Transverse colon (tissue), 4 donors: ENCODE results near the gene PKN1. TPM values are rescaled to one million over a fixed set of nuclear protein-coding genes. Genes with fewer than 3 reads are reported as not detected.

Experiments used
- DNase-seq: peaks from one replicate; pipeline ENCODE4 v3.0.0-alpha.2; 2019
- H3K27ac ChIP-seq, 4 donors: fragments of 200-600 bp; sonication (generic); 2 replicates each; pipeline ENCODE4 v1.5.1; 2016 to 2018; ENCODE audit warnings: inconsistent platforms in 4 of 4
- H3K27me3 ChIP-seq: fragments of 200-600 bp; sonication (generic); 2 replicates; pipeline ENCODE4 v1.5.1; 2017; ENCODE audit warnings: inconsistent platforms
- H3K36me3 ChIP-seq, 4 donors: fragments of 200-600 bp; sonication (generic); 2 replicates each; pipeline ENCODE4 v1.5.1; 2017 to 2019; ENCODE audit warnings: inconsistent platforms in 4 of 4
- H3K4me1 ChIP-seq, 4 donors: fragments of 200-600 bp; sonication (generic); 2 replicates each; pipeline ENCODE4 v1.5.1; 2017 to 2020; ENCODE audit warnings: inconsistent platforms in 4 of 4
- H3K4me3 ChIP-seq, 4 donors: fragments of 200-600 bp; sonication (generic); 1 replicate in 1 of 4; 2 replicates in 3 of 4; pipeline versions ENCODE4 v1.5.1 to v1.6.1; 2017 to 2019; ENCODE audit warnings: inconsistent platforms in 4 of 4
- H3K9me3 ChIP-seq, 2 donors: fragments of 200-600 bp; sonication (generic); 2 replicates each; pipeline ENCODE4 v1.5.1; 2017 to 2019; ENCODE audit warnings: inconsistent platforms in 2 of 2
- EP300 ChIP-seq: sonication (generic); formaldehyde crosslinking; IDR thresholded peaks from one replicate; pipeline ENCODE4 v1.6.1; 2017; ENCODE audit warnings: antibody characterized with exemption, low read depth
- POLR2A ChIP-seq: fragments of 450-650 bp; IDR thresholded peaks from one replicate; pipeline ENCODE4 v1.6.1; 2016; ENCODE audit warnings: antibody characterized with exemption, mild to moderate bottlenecking, moderate library complexity
- POLR2AphosphoS5 ChIP-seq, 3 donors: sonication (generic); formaldehyde crosslinking; IDR thresholded peaks; one replicate each; pipeline ENCODE4 v1.6.1; 2016; ENCODE audit warnings: antibody characterized with exemption in 3 of 3
- WGBS, 2 donors: methylation state at CpG; one replicate each; pipeline ENCODE4 v1.1.5; 2018; ENCODE audit warnings: low coverage in 1 of 2; 5-methylcytosine and 5-hydroxymethylcytosine counted together
- in situ Hi-C, 4 donors: fragments of 200-750 bp; cut with MboI; loops; one replicate each; pipeline versions ENCODE4 v1.15.0 to v1.15.1; 2017; ENCODE audit warnings: low sequenced_read_pairs in 3 of 4, low pct_ligation_motif_present in 1 of 4, low pct_unique_long_range_greater_than_20kb in 1 of 4
- intact Hi-C: fragments of 100-400 bp; cut with DNase I; formaldehyde crosslinking; loops from one replicate; pipeline ENCODE4 v1.15.1; 2023; ENCODE audit warnings: low total_unique reads
- total RNA-seq, 4 donors: library from RNA; depleted of rRNA; stranded (reverse); fragments of >200 nt; gene quantifications; one replicate each; pipeline ENCODE4 v1.1.0, GENCODE V29; 2016
- TF ChIP-seq, protein P1 (sequence below), 5 experiments: fragments of 200-600 bp in 3 of 5; fragments of 450-650 bp in 2 of 5; sonication (generic) in 3 of 5; IDR thresholded peaks; 1 replicate in 2 of 5; 2 replicates in 3 of 5; pipeline ENCODE4 v1.5.1; 2016 to 2017; ENCODE audit warnings: antibody characterized with exemption in 5 of 5, inconsistent platforms in 3 of 5, mild to moderate bottlenecking in 2 of 5, moderate library complexity in 1 of 5

The PKN1 gene
- total RNA-seq, 4 donors from 2014 or later: 29.1 to 129 (median 55.0) TPM

DNA sequence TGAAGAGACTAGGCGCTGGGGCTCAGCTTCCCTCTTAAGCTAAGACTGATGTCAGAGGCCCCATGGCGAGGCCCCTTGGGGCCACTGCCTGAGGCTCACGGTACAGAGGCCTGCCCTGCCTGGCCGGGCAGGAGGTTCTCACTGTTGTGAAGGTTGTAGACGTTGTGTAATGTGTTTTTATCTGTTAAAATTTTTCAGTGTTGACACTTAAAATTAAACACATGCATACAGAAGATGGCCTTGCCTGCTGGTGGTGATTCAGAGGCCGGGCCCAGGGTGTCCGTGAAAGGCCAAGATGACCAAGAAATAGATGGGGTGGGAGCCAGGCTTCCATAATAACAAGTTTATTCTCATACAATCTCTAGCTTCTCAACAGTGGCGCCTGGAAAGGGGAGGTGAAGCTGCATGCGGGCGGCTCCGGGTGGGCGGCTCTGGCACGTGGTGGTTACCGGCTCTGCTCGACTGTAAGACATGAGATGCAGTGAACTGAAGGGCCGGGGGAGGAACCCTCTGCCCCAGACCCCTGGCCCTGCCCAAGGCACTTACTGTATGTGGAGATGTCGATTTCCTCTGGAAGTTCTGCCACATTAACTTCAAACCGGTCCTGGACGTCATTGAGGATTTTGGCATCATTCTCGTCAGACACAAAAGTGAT, 24.5 kb upstream of the PKN1 start:
- Histone ChIP-seq H3K4me3 (no peak overlapping the region), H3K4me1 (peaks cover 15 to 41% (median 26%) of the 10 kb centered on the region in 4 donors), H3K27me3 (no peaks in the 10 kb centered on the region), H3K9me3 (no peaks in the 10 kb centered on the region), H3K36me3 (peaks cover 0 to 50% (median 29%) of the 10 kb centered on the region in 4 donors), H3K27ac (peak overlapping the region; percentile 57 to 77 (median 70))
- 70% methylated on average over 20 of the region's 20 CpGs; no CpG with 5 or more reads in 1 of the 2 donors for WGBS, 2 donors
- in situ Hi-C loops: no loop called here
- intact Hi-C loops: loop anchor here (10.0 kb wide), 1 partner anchor 54 kb away; no protein-coding TSS in a partner anchor
- no peak for DNase-seq
- no peak for TF ChIP-seq EP300
- TF ChIP-seq, protein P1, sequence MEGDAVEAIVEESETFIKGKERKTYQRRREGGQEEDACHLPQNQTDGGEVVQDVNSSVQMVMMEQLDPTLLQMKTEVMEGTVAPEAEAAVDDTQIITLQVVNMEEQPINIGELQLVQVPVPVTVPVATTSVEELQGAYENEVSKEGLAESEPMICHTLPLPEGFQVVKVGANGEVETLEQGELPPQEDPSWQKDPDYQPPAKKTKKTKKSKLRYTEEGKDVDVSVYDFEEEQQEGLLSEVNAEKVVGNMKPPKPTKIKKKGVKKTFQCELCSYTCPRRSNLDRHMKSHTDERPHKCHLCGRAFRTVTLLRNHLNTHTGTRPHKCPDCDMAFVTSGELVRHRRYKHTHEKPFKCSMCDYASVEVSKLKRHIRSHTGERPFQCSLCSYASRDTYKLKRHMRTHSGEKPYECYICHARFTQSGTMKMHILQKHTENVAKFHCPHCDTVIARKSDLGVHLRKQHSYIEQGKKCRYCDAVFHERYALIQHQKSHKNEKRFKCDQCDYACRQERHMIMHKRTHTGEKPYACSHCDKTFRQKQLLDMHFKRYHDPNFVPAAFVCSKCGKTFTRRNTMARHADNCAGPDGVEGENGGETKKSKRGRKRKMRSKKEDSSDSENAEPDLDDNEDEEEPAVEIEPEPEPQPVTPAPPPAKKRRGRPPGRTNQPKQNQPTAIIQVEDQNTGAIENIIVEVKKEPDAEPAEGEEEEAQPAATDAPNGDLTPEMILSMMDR (IDR thresholded peaks at IDR 0.05): no peak
- TF ChIP-seq POLR2A: no peak
- no peak for TF ChIP-seq POLR2AphosphoS5 (IDR thresholded peaks at IDR 0.05)

DNA sequence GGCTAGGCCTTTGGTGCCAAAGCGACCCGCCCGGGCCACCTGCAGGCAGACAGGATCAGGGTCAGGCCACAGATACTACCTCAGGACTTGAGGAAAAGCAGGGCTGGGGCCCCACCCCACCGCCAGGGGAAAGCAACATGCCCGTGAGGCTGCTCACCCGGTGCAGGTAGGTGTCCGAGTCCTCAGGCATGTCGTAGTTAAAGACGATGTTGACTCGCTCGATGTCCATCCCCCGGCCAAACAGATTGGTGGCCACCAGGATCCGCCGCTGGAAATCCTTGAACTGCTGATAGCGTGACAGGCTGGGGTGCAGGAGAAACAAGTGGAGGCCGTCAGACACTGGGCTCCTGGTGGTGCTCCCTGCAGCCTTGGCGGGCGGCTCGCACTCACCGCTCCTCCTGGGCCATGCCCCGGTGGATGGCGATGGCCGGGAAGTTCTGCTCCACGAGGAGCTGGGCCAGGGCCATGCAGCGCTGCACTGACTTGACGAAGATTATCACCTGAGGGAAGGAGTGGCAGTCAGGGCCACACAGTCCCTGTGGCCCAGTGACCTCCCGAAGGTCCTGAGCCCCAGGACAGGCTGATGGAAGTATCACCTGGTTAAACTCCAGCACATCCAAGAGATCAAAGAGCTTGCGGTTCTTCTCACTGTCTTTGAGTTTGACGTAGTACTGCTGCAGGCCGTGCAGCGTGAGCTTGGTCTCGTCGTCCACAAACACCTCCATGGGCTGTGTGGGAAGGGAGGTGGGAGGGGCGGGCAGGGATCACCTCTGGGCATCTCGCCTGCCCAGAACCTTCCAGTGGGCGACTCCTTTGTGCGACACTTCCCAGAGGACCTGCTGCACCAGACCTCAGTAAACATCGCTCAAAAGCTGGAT, 23.7 kb upstream of the PKN1 start:
- 53 to 88% methylated on average over 4 to 21 of the region's 38 CpGs for WGBS, 2 donors
- Histone ChIP-seq H3K9me3 (no peaks in the 10 kb centered on the region), H3K4me1 (peaks cover 19 to 41% (median 28%) of the 10 kb centered on the region in 4 donors), H3K27ac (peak overlapping the region in 2 of 4 donors; percentile 72 to 77), H3K36me3 (peaks cover 0 to 50% (median 29%) of the 10 kb centered on the region in 4 donors), H3K4me3 (no peak overlapping the region), H3K27me3 (no peaks in the 10 kb centered on the region)
- no peak for TF ChIP-seq POLR2A
- no peak for TF ChIP-seq EP300
- TF ChIP-seq, protein P1 (IDR thresholded peaks at IDR 0.05): no peak
- TF ChIP-seq POLR2AphosphoS5 (IDR thresholded peaks at IDR 0.05): no peak
- no peak for DNase-seq
- in situ Hi-C loops: no loop called here
- intact Hi-C loops: loop anchor here (10.0 kb wide), 1 partner anchor 55 kb away; no protein-coding TSS in a partner anchor

GRCh38 chr19:14410091-14411051, 22.7 kb upstream of the PKN1 start:
- Histone ChIP-seq H3K27me3 (no peaks in the 10 kb centered on the region), H3K4me3 (no peak overlapping the region), H3K27ac (peak overlapping the region in 1 of 4 donors; percentile 45), H3K9me3 (no peaks in the 10 kb centered on the region), H3K4me1 (peaks cover 19 to 41% (median 28%) of the 10 kb centered on the region in 4 donors), H3K36me3 (peaks cover 0 to 48% (median 26%) of the 10 kb centered on the region in 4 donors)
- no peak for DNase-seq
- WGBS, 2 donors: 94% methylated on average over 25 of the region's 44 CpGs; no CpG with 5 or more reads in 1 of the 2 donors
- no peak for TF ChIP-seq EP300
- in situ Hi-C loops (no loop called here), intact Hi-C loops (no loop called here)

DNA sequence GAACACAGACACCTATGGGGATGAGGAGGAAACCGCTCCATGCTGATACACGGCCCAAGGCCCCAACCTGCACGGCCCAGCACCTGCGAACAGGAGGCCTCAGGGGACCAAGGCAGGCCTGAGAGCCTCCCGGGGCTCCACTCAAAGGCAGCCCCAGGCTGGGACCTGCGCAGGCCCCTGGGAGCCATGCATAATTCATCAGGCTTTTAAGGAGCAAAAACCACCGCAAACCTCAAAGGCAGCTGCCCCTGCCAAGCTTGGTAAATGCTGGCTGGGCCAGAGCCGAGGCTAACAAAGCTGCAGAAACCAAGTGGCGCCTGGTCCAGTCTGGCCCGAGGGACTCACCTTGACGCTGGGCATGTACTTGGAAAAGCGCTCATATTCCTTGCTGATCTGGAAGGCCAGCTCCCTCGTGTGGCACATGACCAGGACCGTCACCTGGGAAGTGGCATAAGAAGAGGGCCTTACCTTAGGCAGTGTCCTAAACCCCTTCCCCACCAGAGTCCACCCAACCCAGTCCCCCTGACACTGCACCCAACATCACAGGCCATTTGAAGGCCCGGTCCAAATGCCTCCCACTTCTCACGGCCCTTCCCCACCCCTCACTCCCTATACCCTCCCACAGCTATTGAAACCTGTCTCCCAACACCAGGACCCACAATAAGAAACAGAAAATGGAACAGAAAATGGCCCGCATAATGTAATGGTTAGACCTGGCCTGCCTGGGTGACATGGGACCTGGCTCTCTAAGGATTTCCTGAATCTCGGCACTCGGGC, 21.8 kb upstream of the PKN1 start:
- intact Hi-C loops (no loop called here), in situ Hi-C loops (no loop called here)
- Histone ChIP-seq H3K27ac (no peak overlapping the region), H3K4me3 (no peak overlapping the region), H3K4me1 (peaks cover 21 to 41% (median 29%) of the 10 kb centered on the region in 4 donors), H3K9me3 (no peaks in the 10 kb centered on the region), H3K27me3 (no peaks in the 10 kb centered on the region), H3K36me3 (peaks cover 0 to 48% (median 26%) of the 10 kb centered on the region in 4 donors)
- no peak for DNase-seq
- 60 to 89% methylated on average over 1 to 18 of the region's 19 CpGs for WGBS, 2 donors
- TF ChIP-seq, protein P1 (IDR thresholded peaks at IDR 0.05): no peak
- TF ChIP-seq POLR2A (no peak), POLR2AphosphoS5 (IDR thresholded peaks at IDR 0.05) (no peak), EP300 (no peak)
